KMS-11 (cell line): ENCODE measurements around the gene SLC25A39.

ENCODE experiments used
- H2AFZ ChIP-seq: fragments of 200-600 bp; sonication (generic); 2 replicates; pipeline ENCODE4 v1.6.1; 2016; ENCODE audit warnings: antibody characterized with exemption, mixed run types, low read depth
- H3K27ac ChIP-seq: fragments of 200-600 bp; sonication (generic); 2 replicates; pipeline ENCODE4 v1.6.1; 2016; ENCODE audit warnings: mild to moderate bottlenecking, mixed run types
- H3K27me3 ChIP-seq: fragments of 200-600 bp; sonication (generic); 2 replicates; pipeline ENCODE4 v1.6.1; 2017; ENCODE audit warnings: mild to moderate bottlenecking, low read depth, mixed run types, moderate library complexity; ENCODE audit not compliant: insufficient read depth
- H3K36me3 ChIP-seq: fragments of 200-600 bp; sonication (generic); 2 replicates; pipeline ENCODE4 v1.6.1; 2017; ENCODE audit warnings: mild to moderate bottlenecking, mixed run types; ENCODE audit not compliant: insufficient read depth
- H3K4me1 ChIP-seq: fragments of 200-600 bp; sonication (generic); 2 replicates; pipeline ENCODE4 v1.6.1; 2016; ENCODE audit warnings: mild to moderate bottlenecking, low read depth, mixed run types; ENCODE audit not compliant: poor library complexity, severe bottlenecking
- H3K4me2 ChIP-seq: fragments of 200-600 bp; sonication (generic); 2 replicates; pipeline ENCODE4 v1.7.0; 2016; ENCODE audit warnings: mild to moderate bottlenecking, mixed run types
- H3K4me3 ChIP-seq: fragments of 200-600 bp; sonication (generic); IDR thresholded peaks from 2 replicates; pipeline ENCODE4 v1.6.1; 2017; ENCODE audit warnings: low read depth, low read length, mixed read lengths; ENCODE audit not compliant: insufficient read depth
- H3K79me2 ChIP-seq: fragments of 200-600 bp; sonication (generic); 2 replicates; pipeline ENCODE4 v1.6.1; 2016; ENCODE audit warnings: low read depth, mixed run types; ENCODE audit not compliant: insufficient read depth
- H3K9ac ChIP-seq: fragments of 200-600 bp; sonication (generic); 2 replicates; pipeline ENCODE4 v1.6.1; 2016; ENCODE audit warnings: mild to moderate bottlenecking, mixed run types
- H4K20me1 ChIP-seq: fragments of 200-600 bp; sonication (generic); 2 replicates; pipeline ENCODE4 v1.6.1; 2016; ENCODE audit warnings: mild to moderate bottlenecking, mixed run types; ENCODE audit not compliant: insufficient read depth
- TF ChIP-seq, protein P1 (sequence below): fragments of 200-600 bp; sonication (generic); conservative IDR thresholded peaks from 2 replicates; pipeline ENCODE4 v1.6.1; 2017; ENCODE audit warnings: low read depth, mild to moderate bottlenecking, antibody characterized with exemption, low read length, moderate library complexity, mixed read lengths

Gene SLC25A39

DNA sequence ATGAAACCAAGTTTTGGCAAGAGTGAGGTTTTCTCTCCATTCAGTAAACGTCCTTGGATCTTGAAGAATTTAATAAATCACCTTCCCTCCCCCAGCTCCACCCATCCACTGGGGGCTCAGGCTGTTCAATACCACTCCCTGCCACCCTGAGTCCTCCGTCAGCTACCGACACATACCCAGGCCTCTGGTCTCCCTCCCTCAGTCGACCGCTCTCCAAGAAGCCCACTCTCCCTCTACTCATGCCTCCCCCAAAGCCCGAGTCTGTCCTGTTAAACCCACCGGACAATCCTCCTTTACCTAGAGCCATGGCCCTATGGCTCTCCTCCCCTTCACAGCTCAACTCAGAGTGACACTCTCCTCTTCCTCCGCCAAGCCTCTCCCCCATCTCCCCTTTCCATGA, 37.0 kb downstream of the SLC25A39 start:
- no peaks in the 10 kb centered on the region for H4K20me1 ChIP-seq
- H3K9ac ChIP-seq, result no peak overlapping the region
- no peaks in the 10 kb centered on the region for H3K4me1 ChIP-seq
- no peak overlapping the region for H3K4me2 ChIP-seq
- no peaks in the 10 kb centered on the region for H3K79me2 ChIP-seq
- peaks cover 10% of the 10 kb centered on the region; the same call in 1 of the 2 replicates for H3K27me3 ChIP-seq
- H3K36me3 ChIP-seq, result no peaks in the 10 kb centered on the region
- no peak overlapping the region for H2AFZ ChIP-seq
- H3K27ac ChIP-seq, result no peak overlapping the region
- TF ChIP-seq, protein P1, sequence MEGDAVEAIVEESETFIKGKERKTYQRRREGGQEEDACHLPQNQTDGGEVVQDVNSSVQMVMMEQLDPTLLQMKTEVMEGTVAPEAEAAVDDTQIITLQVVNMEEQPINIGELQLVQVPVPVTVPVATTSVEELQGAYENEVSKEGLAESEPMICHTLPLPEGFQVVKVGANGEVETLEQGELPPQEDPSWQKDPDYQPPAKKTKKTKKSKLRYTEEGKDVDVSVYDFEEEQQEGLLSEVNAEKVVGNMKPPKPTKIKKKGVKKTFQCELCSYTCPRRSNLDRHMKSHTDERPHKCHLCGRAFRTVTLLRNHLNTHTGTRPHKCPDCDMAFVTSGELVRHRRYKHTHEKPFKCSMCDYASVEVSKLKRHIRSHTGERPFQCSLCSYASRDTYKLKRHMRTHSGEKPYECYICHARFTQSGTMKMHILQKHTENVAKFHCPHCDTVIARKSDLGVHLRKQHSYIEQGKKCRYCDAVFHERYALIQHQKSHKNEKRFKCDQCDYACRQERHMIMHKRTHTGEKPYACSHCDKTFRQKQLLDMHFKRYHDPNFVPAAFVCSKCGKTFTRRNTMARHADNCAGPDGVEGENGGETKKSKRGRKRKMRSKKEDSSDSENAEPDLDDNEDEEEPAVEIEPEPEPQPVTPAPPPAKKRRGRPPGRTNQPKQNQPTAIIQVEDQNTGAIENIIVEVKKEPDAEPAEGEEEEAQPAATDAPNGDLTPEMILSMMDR, result no peak
- H3K4me3 ChIP-seq, result no peak overlapping the region

DNA sequence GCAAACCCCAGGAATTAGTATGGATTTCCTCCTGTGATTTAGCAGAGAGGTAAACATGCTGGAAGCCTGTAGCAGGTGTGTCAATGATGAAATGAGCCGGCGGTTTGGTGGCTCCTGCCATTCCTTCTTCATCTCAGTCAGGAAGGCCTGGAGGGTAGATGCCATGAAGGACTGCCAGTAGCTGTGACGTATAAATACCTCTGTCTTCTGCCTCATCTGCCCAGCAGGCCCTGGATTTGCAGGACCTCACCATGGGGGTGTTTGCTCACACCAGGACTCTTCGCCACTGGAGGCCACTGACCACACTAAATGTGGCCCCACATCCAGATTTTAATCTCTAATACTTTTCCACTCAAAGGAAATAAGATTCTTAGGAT, 40.6 kb downstream of the SLC25A39 start:
- TF ChIP-seq, protein P1, result no peak
- no peak overlapping the region for H3K4me3 ChIP-seq
- H3K4me2 ChIP-seq, result no peak overlapping the region
- no peaks in the 10 kb centered on the region for H3K79me2 ChIP-seq
- no peak overlapping the region for H3K9ac ChIP-seq
- no peaks in the 10 kb centered on the region for H3K36me3 ChIP-seq
- H3K27me3 ChIP-seq, result peaks cover 8% of the 10 kb centered on the region; the same call in 1 of the 2 replicates
- no peak overlapping the region for H2AFZ ChIP-seq
- peaks cover 8% of the 10 kb centered on the region for H3K4me1 ChIP-seq
- H3K27ac ChIP-seq, result no peak overlapping the region
- no peaks in the 10 kb centered on the region for H4K20me1 ChIP-seq

DNA sequence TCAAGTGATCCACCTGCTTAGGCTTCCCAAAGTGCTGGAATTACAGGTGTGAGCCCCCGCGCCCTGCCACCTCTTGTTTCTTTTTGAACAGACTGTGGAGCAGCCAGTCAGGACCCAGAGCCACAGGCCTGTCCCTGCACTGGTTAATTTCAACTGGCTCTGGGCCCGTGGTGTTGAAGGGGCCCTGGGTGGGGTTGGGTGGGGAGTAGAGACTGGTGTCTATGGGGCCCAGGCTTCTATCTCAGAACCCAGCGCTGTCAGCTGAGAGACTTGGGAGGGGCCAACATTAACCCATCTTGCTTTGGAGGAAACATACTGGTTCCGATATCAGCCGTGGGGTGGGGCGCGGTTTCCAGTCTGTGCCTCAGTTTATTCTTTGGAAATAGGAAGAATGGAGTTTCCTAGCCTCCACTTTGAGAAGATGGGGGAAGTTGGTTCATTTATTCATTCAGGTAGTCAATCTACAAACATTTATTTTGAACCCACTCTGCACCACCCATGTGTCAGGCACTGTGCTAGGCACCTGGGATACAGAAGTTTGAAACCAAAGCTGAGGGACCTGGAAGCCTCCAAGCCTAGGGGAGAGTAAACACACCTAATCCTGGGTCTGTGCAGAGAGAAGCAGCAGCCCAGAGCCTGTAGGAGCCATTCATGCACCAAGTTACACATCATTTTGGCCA, 41.1 kb downstream of the SLC25A39 start:
- Histone ChIP-seq H4K20me1 (no peaks in the 10 kb centered on the region), H3K4me1 (peaks cover 8% of the 10 kb centered on the region)
- TF ChIP-seq, protein P1, result no peak

DNA sequence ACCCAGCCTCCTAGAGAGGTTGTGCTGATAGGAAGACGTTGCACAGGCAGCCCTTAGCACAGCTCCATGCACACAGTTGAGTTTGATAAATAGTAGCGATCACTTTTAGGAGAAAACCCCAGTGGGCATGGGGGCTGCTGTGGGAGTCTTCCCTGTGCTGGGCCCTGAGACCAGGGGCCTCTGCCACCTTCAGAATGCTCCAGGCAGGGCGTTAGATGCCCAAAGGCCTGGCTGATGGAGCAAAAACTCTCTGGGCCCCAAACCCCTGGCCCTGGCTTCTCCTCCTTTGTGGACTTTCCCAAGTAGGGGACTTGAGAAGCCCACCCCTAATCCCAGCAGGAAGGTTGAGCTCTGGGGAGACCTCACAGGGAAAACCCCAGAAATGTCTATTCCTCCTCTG, 42.4 kb downstream of the SLC25A39 start:
- Histone ChIP-seq H3K27me3 (peaks cover 9% of the 10 kb centered on the region; the same call in 1 of the 2 replicates), H3K4me1 (peaks cover 8% of the 10 kb centered on the region), H3K4me3 (no peak overlapping the region), H3K79me2 (no peaks in the 10 kb centered on the region), H3K36me3 (no peaks in the 10 kb centered on the region), H3K27ac (no peak overlapping the region), H3K9ac (no peak overlapping the region), H4K20me1 (no peaks in the 10 kb centered on the region), H3K4me2 (no peak overlapping the region), H2AFZ (no peak overlapping the region)
- TF ChIP-seq, protein P1, result no peak

More for the DNA sequence above, 41.1 kb downstream of the SLC25A39 start:
- Histone ChIP-seq H3K4me2 (no peak overlapping the region), H3K9ac (no peak overlapping the region), H3K36me3 (no peaks in the 10 kb centered on the region), H3K79me2 (no peaks in the 10 kb centered on the region), H2AFZ (no peak overlapping the region), H3K27ac (no peak overlapping the region), H3K27me3 (peaks cover 9% of the 10 kb centered on the region; the same call in 1 of the 2 replicates), H3K4me3 (no peak overlapping the region)
